Tibial artery (tissue), 4 donors: ENCODE data around the gene UGT2A1.

Experiments
- DNase-seq, 2 donors: peaks; one replicate each; pipeline ENCODE4 v3.0.0-alpha.2; 2019
- H3K27ac ChIP-seq, 2 donors: fragments of 200-600 bp; sonication (generic) in 1 of 2; 1 replicate in 1 of 2; 2 replicates in 1 of 2; pipeline ENCODE4 v1.5.1; 2018 to 2019; ENCODE audit warnings: mild to moderate bottlenecking in 1 of 2
- H3K27me3 ChIP-seq, 2 donors: fragments of 200-600 bp; sonication (generic) in 1 of 2; one replicate each; pipeline versions ENCODE4 v1.5.1 to v1.6.0; 2016 to 2019
- H3K36me3 ChIP-seq, 3 donors: fragments of 200-600 bp; sonication (generic) in 2 of 3; one replicate each; pipeline ENCODE4 v1.5.1; 2016 to 2019; ENCODE audit warnings: mild to moderate bottlenecking in 2 of 3
- H3K4me1 ChIP-seq, 4 donors: fragments of 200-600 bp; sonication (generic) in 2 of 4; 1 replicate in 3 of 4; 2 replicates in 1 of 4; pipeline ENCODE4 v1.5.1; 2016 to 2019
- H3K4me3 ChIP-seq, 2 donors: fragments of 200-600 bp; sonication (generic) in 1 of 2; 1 replicate in 1 of 2; 2 replicates in 1 of 2; pipeline ENCODE4 v1.5.1; 2018 to 2019; ENCODE audit warnings: mild to moderate bottlenecking in 2 of 2
- H3K9me3 ChIP-seq, 3 donors: fragments of 200-600 bp; sonication (generic) in 1 of 3; one replicate each; pipeline ENCODE4 v1.5.1; 2016 to 2019
- intact Hi-C: fragments of 100-400 bp; cut with DNase I; formaldehyde crosslinking; loops from one replicate; pipeline ENCODE4 v1.15.0; 2023; ENCODE audit warnings: low total_unique reads
- TF ChIP-seq, protein P1 (sequence below), 2 experiments: fragments of 200-600 bp in 1 of 2; fragments of 450-650 bp in 1 of 2; IDR thresholded peaks; one replicate each; pipeline ENCODE4 v1.5.1; 2017 to 2019; ENCODE audit warnings: antibody characterized with exemption in 2 of 2, mild to moderate bottlenecking in 1 of 2, moderate library complexity in 1 of 2

Gene UGT2A1

DNA sequence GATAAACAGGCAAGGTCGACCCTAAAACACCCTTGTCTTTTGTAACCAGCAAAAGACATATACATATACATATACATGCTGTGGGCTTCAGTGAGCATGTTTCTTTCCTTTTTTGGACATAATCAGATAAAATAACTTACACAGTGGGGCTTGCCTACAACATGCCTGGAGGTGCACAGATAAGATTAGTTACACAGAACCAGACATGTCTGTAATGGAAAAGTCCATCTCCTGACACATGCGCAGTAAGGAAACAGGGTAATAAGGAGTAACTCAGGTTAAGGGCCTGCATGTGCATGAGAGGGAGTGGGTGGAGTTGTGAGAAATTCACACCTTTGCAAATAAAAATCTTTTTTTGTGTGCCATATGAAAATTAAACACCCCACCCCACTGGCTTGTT, 3.4 kb downstream of the UGT2A1 start:
- DNase-seq = no peak
- Histone ChIP-seq H3K4me3 (no peak overlapping the region), H3K36me3 (no peaks in the 10 kb centered on the region), H3K4me1 (no peaks in the 10 kb centered on the region), H3K9me3 (no peaks in the 10 kb centered on the region), H3K27ac (no peak overlapping the region), H3K27me3 (no peaks in the 10 kb centered on the region)
- intact Hi-C loops = no loop called here
- TF ChIP-seq, protein P1, sequence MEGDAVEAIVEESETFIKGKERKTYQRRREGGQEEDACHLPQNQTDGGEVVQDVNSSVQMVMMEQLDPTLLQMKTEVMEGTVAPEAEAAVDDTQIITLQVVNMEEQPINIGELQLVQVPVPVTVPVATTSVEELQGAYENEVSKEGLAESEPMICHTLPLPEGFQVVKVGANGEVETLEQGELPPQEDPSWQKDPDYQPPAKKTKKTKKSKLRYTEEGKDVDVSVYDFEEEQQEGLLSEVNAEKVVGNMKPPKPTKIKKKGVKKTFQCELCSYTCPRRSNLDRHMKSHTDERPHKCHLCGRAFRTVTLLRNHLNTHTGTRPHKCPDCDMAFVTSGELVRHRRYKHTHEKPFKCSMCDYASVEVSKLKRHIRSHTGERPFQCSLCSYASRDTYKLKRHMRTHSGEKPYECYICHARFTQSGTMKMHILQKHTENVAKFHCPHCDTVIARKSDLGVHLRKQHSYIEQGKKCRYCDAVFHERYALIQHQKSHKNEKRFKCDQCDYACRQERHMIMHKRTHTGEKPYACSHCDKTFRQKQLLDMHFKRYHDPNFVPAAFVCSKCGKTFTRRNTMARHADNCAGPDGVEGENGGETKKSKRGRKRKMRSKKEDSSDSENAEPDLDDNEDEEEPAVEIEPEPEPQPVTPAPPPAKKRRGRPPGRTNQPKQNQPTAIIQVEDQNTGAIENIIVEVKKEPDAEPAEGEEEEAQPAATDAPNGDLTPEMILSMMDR (IDR thresholded peaks at IDR 0.05) = no peak

DNA sequence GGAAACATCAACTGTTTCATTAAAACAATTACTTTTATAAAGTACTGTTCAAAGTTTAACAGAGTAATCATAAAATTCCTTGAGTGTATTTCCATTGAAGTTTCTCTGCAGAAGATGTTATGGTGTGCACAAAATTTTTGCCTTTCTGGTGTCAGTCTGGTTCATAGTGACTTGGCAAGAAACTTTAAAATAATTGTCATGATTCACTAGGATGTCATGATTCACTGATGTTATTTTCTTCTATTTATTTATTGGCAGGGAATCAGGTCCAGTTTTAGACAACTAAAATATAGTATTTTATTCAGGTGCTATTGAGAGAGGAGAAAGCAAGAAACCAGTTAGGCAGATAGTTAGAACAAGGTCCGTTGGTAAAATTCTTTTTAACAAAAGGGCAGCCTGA, 3.8 kb downstream of the UGT2A1 start:
- Histone ChIP-seq H3K4me3 (no peak overlapping the region), H3K36me3 (no peaks in the 10 kb centered on the region), H3K27ac (no peak overlapping the region), H3K9me3 (no peaks in the 10 kb centered on the region), H3K4me1 (no peaks in the 10 kb centered on the region), H3K27me3 (no peaks in the 10 kb centered on the region)
- no peak for DNase-seq
- TF ChIP-seq, protein P1 (IDR thresholded peaks at IDR 0.05) = no peak
- intact Hi-C loops = no loop called here

DNA sequence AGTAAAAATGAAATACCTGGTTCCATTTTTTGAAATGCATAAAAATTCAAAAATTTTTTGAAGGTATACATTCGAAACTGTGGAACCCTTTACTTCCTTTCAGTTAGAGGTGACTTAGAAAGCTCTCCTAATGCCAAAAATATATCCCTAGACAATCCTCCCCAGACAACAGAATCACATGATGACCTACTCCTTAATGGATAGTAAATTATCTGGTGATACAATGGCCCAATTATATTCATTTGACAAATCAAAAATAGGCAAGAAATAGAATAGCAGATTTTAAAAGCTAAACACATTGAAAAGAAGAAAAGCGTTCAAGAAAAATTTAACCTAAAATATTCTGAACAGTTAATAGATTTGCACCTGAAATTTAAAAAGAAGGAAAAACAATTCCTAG, 10.1 kb downstream of the UGT2A1 start:
- TF ChIP-seq, protein P1 (IDR thresholded peaks at IDR 0.05) = no peak
- intact Hi-C loops = no loop called here

DNA sequence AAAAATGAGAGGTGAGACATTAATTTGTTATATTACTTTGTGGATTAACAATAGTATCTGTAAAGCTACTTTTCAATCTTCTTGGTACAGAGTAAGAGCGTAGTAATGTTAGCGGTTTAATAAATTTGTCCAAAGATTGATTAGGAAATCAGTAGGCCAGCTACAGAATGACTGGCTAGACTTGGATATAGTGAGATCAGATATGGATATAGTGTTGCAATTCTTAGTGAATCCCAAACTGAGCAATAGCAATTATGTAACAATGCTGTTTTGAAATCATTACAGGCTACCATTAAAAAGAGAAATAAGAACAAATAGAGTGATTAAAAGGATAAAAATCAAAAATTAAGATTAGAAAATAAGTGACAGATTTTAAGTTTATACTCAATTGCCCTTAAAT, 12.8 kb downstream of the UGT2A1 start:
- Histone ChIP-seq H3K27ac (no peak overlapping the region), H3K36me3 (no peaks in the 10 kb centered on the region), H3K4me3 (no peak overlapping the region), H3K4me1 (no peaks in the 10 kb centered on the region), H3K9me3 (no peaks in the 10 kb centered on the region), H3K27me3 (no peaks in the 10 kb centered on the region)
- intact Hi-C loops = no loop called here
- TF ChIP-seq, protein P1 (IDR thresholded peaks at IDR 0.05) = no peak
- no peak for DNase-seq

More for the DNA sequence above, 10.1 kb downstream of the UGT2A1 start:
- Histone ChIP-seq H3K27ac (no peak overlapping the region), H3K4me1 (no peaks in the 10 kb centered on the region), H3K36me3 (no peaks in the 10 kb centered on the region), H3K27me3 (no peaks in the 10 kb centered on the region), H3K9me3 (no peaks in the 10 kb centered on the region), H3K4me3 (no peak overlapping the region)
- DNase-seq = no peak

DNA sequence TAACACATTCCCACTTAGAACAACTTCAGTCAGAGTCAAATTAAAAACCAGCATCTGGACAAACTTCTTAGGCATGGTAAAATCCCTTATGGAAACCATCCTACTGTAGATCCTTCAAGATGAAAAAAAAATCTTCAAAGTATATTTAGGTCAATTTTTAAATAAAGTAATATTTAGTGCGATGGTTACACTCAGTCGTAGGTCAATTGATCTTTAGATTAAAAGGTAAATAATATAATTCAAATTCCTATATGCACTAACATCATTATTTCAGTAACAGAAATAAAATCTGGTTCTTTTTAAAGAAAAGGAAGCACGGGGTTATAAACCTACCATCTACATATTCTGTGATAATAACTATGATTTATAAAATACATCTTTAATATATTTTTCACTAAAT, 13.5 kb downstream of the UGT2A1 start, which contains the start of gene UGT2A2:
Gene UGT2A2, minus strand, starts transcription at position 101 of the 400 bp plus-strand sequence. Its CDS starts 2 bp downstream, at position 99.
- no peak for DNase-seq
- intact Hi-C loops = no loop called here
- Histone ChIP-seq H3K36me3 (no peaks in the 10 kb centered on the region), H3K27me3 (no peaks in the 10 kb centered on the region), H3K27ac (no peak within 1 kb of the TSS), H3K4me3 (no peak within 1 kb of the TSS), H3K9me3 (no peaks in the 10 kb centered on the region), H3K4me1 (no peaks in the 10 kb centered on the region)
- TF ChIP-seq, protein P1 (IDR thresholded peaks at IDR 0.05) = no peak

DNA sequence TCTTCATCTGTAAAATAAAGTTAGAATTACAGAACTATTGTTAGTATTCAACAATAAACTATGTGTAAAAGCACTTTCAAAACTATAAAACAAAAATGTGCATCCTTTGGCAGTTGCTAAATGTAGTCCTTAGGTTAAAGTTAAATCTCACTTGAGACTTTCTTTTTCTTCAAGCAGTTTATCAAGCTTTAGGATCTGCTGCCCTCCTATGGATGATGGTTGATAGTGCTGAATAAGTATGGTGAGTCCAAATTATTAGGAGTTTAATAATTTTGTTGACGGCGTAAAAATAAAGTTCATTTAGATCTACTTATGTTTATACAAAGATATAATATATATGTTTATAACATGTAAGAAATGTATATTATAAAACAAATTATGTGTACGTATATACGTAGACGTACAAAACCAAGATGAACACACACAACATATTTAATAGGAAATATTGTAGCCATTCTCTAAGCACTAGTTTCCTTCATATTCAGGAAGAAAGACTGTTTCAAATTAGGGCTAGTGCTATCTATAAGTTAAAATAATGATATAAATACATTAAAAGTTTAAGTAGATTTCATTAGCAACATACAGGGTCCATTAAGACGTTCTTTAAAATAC, 35.9 kb downstream of the UGT2A1 start:
- Histone ChIP-seq H3K36me3 (no peaks in the 10 kb centered on the region), H3K27ac (no peak overlapping the region), H3K9me3 (no peaks in the 10 kb centered on the region), H3K4me1 (no peaks in the 10 kb centered on the region), H3K4me3 (no peak overlapping the region), H3K27me3 (no peaks in the 10 kb centered on the region)
- TF ChIP-seq, protein P1 (IDR thresholded peaks at IDR 0.05) = no peak
- no peak for DNase-seq
- intact Hi-C loops = no loop called here
